HCT116 (cell line): ENCODE data around the gene ISX. TPM values are rescaled to one million over a fixed set of nuclear protein-coding genes. Genes with fewer than 3 reads are reported as not detected.

Source experiments
- ATAC-seq: fragments of 200-7000 bp; cut with Tn5 transposase; 2 replicates; pipeline ENCODE4 v1.9.1; 2020; ENCODE audit warnings: mild to moderate bottlenecking, moderate library complexity
- BruUV-seq: library from RNA; stranded (reverse); fragments of 400-500 nt; replicated peaks from 2 replicates; lab custom pipeline; 2021; lab: Mats Ljungman, UMichigan
- CTCF ChIA-PET: fragments of 300-600 bp; sonication (Branson Sonifier 250); formaldehyde crosslinking; loops from one replicate; lab custom pipeline; 2021; ENCODE audit warnings: antibody characterized with exemption; lab: Charles Lee
- POLR2A ChIA-PET: fragments of 300-600, 350-600 bp; sonication (Branson Sonifier 250); formaldehyde crosslinking; loops from one replicate; lab custom pipeline; 2021; ENCODE audit warnings: antibody characterized with exemption; lab: Charles Lee
- RAD21 ChIA-PET, 2 experiments: fragments of 300-600 bp; sonication (Branson Sonifier 250); formaldehyde crosslinking; loops; one replicate each; lab custom pipeline; 2023; ENCODE audit warnings: low total read pairs in 2 of 2; ENCODE audit not compliant: uncharacterized antibody in 2 of 2, unreplicated experiment in 2 of 2, low non-redundant PET in 1 of 2; lab: Charles Lee
- DNase-seq: peaks from one replicate; pipeline ENCODE4 v3.0.0-alpha.2; 2010; ENCODE audit warnings: low read depth, low spot score
- H2AFZ ChIP-seq: fragments of 200-600 bp; shearing (Covaris generic), sonication (generic); 2 replicates; pipeline ENCODE4 v1.6.1; 2017; ENCODE audit warnings: low read depth, mixed run types, mixed read lengths, antibody characterized with exemption, low read length; ENCODE audit not compliant: poor library complexity, severe bottlenecking
- H3K27ac ChIP-seq: 2 replicates; pipeline ENCODE4 v1.5.1; 2012; ENCODE audit warnings: low read depth, low read length
- H3K27me3 ChIP-seq: fragments of 200-600 bp; sonication (generic); 2 replicates; pipeline ENCODE4 v1.6.1; 2016; ENCODE audit warnings: mixed run types, low read length, mixed read lengths; ENCODE audit not compliant: insufficient read depth
- H3K36me3 ChIP-seq, 2 experiments: fragments of 200-500 bp in 1 of 2; fragments of 200-600 bp in 1 of 2; sonication (Bioruptor generic) in 1 of 2; sonication (generic) in 1 of 2; 2 replicates each; pipeline versions ENCODE4 v1.5.1 to v1.6.1; 2014 to 2016; ENCODE audit warnings: low read length in 2 of 2, inconsistent platforms in 1 of 2, mixed read lengths in 1 of 2, mixed run types in 1 of 2; ENCODE audit not compliant: insufficient read depth in 2 of 2, control insufficient read depth in 1 of 2
- H3K4me1 ChIP-seq, 2 experiments: fragments of 200-600 bp in 1 of 2; sonication (generic) in 1 of 2; 2 replicates each; pipeline versions ENCODE4 v1.5.1 to v1.6.1; 2012 to 2017; ENCODE audit warnings: low read length in 2 of 2, inconsistent platforms in 1 of 2, mild to moderate bottlenecking in 1 of 2, mixed read lengths in 1 of 2, mixed run types in 1 of 2, moderate library complexity in 1 of 2; ENCODE audit not compliant: insufficient read depth in 2 of 2, control insufficient read depth in 1 of 2
- H3K4me2 ChIP-seq: fragments of 200-600 bp; sonication (generic); 2 replicates; pipeline ENCODE4 v1.6.1; 2017; ENCODE audit warnings: mixed run types, low read length, mixed read lengths
- H3K4me3 ChIP-seq, 2 experiments: fragments of 200-600 bp in 1 of 2; sonication (generic) in 1 of 2; replicated peaks in 1 of 2; 2 replicates each; pipeline ENCODE4 v1.5.1; 2011 to 2016; ENCODE audit warnings: low read length in 2 of 2, control low read depth in 1 of 2, low read depth in 1 of 2, mild to moderate bottlenecking in 1 of 2, mixed read lengths in 1 of 2, mixed run types in 1 of 2
- H3K79me2 ChIP-seq: fragments of 200-600 bp; sonication (generic); 2 replicates; pipeline ENCODE4 v1.6.1; 2017; ENCODE audit warnings: mild to moderate bottlenecking, mixed run types, low read length, moderate library complexity, mixed read lengths; ENCODE audit not compliant: insufficient read depth
- H3K9ac ChIP-seq: fragments of 200-600 bp; sonication (generic); 2 replicates; pipeline ENCODE4 v1.6.1; 2016; ENCODE audit warnings: low read length, mixed read lengths
- H3K9me2 ChIP-seq: fragments of 200-600 bp; sonication (generic), shearing (Covaris generic); 2 replicates; pipeline ENCODE4 v1.6.1; 2017; ENCODE audit warnings: mixed run types, mild to moderate bottlenecking, moderate library complexity; ENCODE audit not compliant: insufficient read depth
- H3K9me3 ChIP-seq, 2 experiments: fragments of 200-500 bp in 1 of 2; fragments of 200-600 bp in 1 of 2; sonication (Bioruptor generic) in 1 of 2; sonication (generic) in 1 of 2; 2 replicates each; pipeline ENCODE4 v1.6.1; 2014 to 2017; ENCODE audit warnings: low read length in 2 of 2, mixed read lengths in 2 of 2, inconsistent platforms in 1 of 2, low read depth in 1 of 2, mild to moderate bottlenecking in 1 of 2, mixed run types in 1 of 2, moderate library complexity in 1 of 2; ENCODE audit not compliant: control insufficient read depth in 1 of 2, insufficient read depth in 1 of 2
- H4K20me1 ChIP-seq: fragments of 200-600 bp; sonication (generic), shearing (Covaris generic); 2 replicates; pipeline ENCODE4 v1.6.1; 2017; ENCODE audit warnings: mixed run types, mild to moderate bottlenecking, moderate library complexity; ENCODE audit not compliant: insufficient read depth
- ATF3 ChIP-seq: IDR thresholded peaks from 2 replicates; pipeline ENCODE4 v1.6.1; 2012
- CBX3 ChIP-seq: IDR thresholded peaks from 2 replicates; pipeline ENCODE4 v1.6.1; 2012; ENCODE audit warnings: low read depth
- CEBPB ChIP-seq: IDR thresholded peaks from 2 replicates; pipeline ENCODE4 v1.6.1; 2012; ENCODE audit warnings: low read depth
- EGR1 ChIP-seq: IDR thresholded peaks from 2 replicates; pipeline ENCODE4 v1.6.1; 2012; ENCODE audit warnings: low read depth
- ELF1 ChIP-seq: IDR thresholded peaks from 2 replicates; pipeline ENCODE4 v1.6.1; 2012; ENCODE audit warnings: low read depth, borderline replicate concordance
- EZH2 ChIP-seq: fragments of 200-600 bp; sonication (generic); IDR thresholded peaks from 2 replicates; pipeline ENCODE4 v1.6.1; 2017; ENCODE audit warnings: antibody characterized with exemption, mixed run types
- EZH2phosphoT487 ChIP-seq: fragments of 200-600 bp; IDR thresholded peaks from 2 replicates; pipeline ENCODE4 v1.6.1; 2018; ENCODE audit warnings: antibody characterized with exemption, borderline replicate concordance
- FOSL1 ChIP-seq: IDR thresholded peaks from 2 replicates; pipeline ENCODE4 v1.6.1; 2012; ENCODE audit warnings: low read depth
- JUND ChIP-seq: IDR thresholded peaks from 2 replicates; pipeline ENCODE4 v1.6.1; 2012
- POLR2A ChIP-seq: IDR thresholded peaks from 2 replicates; pipeline ENCODE4 v1.7.0; 2011; ENCODE audit warnings: borderline replicate concordance; ENCODE audit not compliant: insufficient read depth, insufficient read length; ENCODE audit errors: extremely low read depth
- POLR2AphosphoS5 ChIP-seq: IDR thresholded peaks from 2 replicates; pipeline ENCODE4 v1.6.1; 2011; ENCODE audit warnings: mild to moderate bottlenecking, low read depth, low read length, moderate library complexity
- RAD21 ChIP-seq: IDR thresholded peaks from 2 replicates; pipeline ENCODE4 v1.6.1; 2012; ENCODE audit warnings: low read depth, mild to moderate bottlenecking
- SP1 ChIP-seq: IDR thresholded peaks from 2 replicates; pipeline ENCODE4 v1.6.1; 2012; ENCODE audit warnings: low read depth
- SRF ChIP-seq: IDR thresholded peaks from 2 replicates; pipeline ENCODE4 v1.6.1; 2012; ENCODE audit warnings: low read depth
- TCF7L2 ChIP-seq: IDR thresholded peaks from 2 replicates; pipeline ENCODE4 v1.7.0; 2011; ENCODE audit warnings: borderline replicate concordance, inconsistent platforms; ENCODE audit not compliant: insufficient read depth, insufficient read length; ENCODE audit errors: extremely low read depth
- ZBTB33 ChIP-seq: IDR thresholded peaks from 2 replicates; pipeline ENCODE4 v1.6.1; 2011; ENCODE audit warnings: mild to moderate bottlenecking, low read length, moderate library complexity; ENCODE audit not compliant: insufficient replicate concordance; ENCODE audit errors: extremely low read depth
- ZNF274 ChIP-seq: fragments of 200-500 bp; sonication (Bioruptor generic); IDR thresholded peaks from 2 replicates; pipeline ENCODE4 v1.6.1; 2014; ENCODE audit warnings: mild to moderate bottlenecking, low read depth, low read length, inconsistent platforms
- intact Hi-C: fragments of 100-400 bp; cut with micrococcal nuclease; formaldehyde crosslinking; loops from 2 replicates; pipeline ENCODE4 v1.10.0; 2022
- total RNA-seq: library from RNA; stranded (reverse); gene quantifications from one replicate; pipeline ENCODE4 v1.2.1, GENCODE V29; 2021; ENCODE audit not compliant: unreplicated experiment
- TF ChIP-seq, protein P1 (sequence below): IDR thresholded peaks from 2 replicates; pipeline ENCODE4 v1.6.1; 2012
- TF ChIP-seq, protein P2 (sequence below), 3 experiments: fragments of 200-600 bp in 1 of 3; sonication (generic) in 1 of 3; IDR thresholded peaks in 2 of 3; conservative IDR thresholded peaks in 1 of 3; 2 replicates each; pipeline ENCODE4 v1.5.1; 2012 to 2017; ENCODE audit warnings: low read depth in 2 of 3, low read length in 2 of 3, antibody characterized with exemption in 1 of 3, borderline replicate concordance in 1 of 3, control low read depth in 1 of 3, mild to moderate bottlenecking in 1 of 3, mixed read lengths in 1 of 3, mixed run types in 1 of 3, moderate library complexity in 1 of 3; ENCODE audit not compliant: insufficient read depth in 1 of 3

ISX gene
- total RNA-seq, 1 experiment from 2014 or later = not detected

DNA sequence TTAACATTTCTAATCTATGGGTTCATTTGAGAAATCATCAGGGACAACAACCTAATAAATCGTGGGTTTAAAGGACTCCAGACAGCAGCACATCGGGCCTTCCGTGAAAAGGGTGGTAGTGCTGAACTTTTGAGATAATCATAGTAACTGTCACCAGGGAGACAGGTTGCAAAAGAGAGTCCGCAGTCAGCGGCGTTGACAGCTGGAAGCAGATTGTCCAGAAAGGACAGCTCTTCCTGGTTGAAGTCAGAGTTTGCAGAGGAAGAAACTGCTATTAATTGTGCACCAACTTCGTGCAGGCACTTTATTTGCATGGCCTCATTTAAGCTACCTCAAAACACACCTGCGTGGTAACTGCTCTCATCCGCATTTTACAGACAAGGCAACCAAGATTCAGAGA, 20.5 kb upstream of the ISX start:
- Histone ChIP-seq H3K9ac (no peak overlapping the region), H3K27ac (no peak overlapping the region), H3K4me1 (no peaks in the 10 kb centered on the region), H3K27me3 (peaks cover 10% of the 10 kb centered on the region; the same call in 1 of the 2 replicates), H3K79me2 (no peaks in the 10 kb centered on the region), H3K9me2 (no peaks in the 10 kb centered on the region), H3K4me3 (no peak overlapping the region), H3K36me3 (no peaks in the 10 kb centered on the region), H4K20me1 (no peaks in the 10 kb centered on the region), H3K4me2 (no peak overlapping the region), H3K9me3 (no peaks in the 10 kb centered on the region), H2AFZ (no peak overlapping the region)
- CTCF ChIA-PET = no interaction called here
- POLR2A ChIA-PET = no interaction called here
- DNase-seq (no peak), ATAC-seq (no peak)
- intact Hi-C loops = loop anchor here (10.0 kb wide), 1 partner anchor 189 kb away; no protein-coding TSS in a partner anchor
- TF ChIP-seq CBX3 (no peak), EZH2phosphoT487 (no peak), CEBPB (no peak), ELF1 (no peak), TCF7L2 (no peak), SP1 (no peak), EGR1 (no peak), EZH2 (no peak), ZBTB33 (no peak), ZNF274 (no peak), FOSL1 (no peak), RAD21 (no peak), POLR2AphosphoS5 (no peak), POLR2A (no peak), SRF (no peak), ATF3 (no peak), JUND (no peak)
- TF ChIP-seq, protein P1, sequence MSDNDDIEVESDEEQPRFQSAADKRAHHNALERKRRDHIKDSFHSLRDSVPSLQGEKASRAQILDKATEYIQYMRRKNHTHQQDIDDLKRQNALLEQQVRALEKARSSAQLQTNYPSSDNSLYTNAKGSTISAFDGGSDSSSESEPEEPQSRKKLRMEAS = no peak
- TF ChIP-seq, protein P2, sequence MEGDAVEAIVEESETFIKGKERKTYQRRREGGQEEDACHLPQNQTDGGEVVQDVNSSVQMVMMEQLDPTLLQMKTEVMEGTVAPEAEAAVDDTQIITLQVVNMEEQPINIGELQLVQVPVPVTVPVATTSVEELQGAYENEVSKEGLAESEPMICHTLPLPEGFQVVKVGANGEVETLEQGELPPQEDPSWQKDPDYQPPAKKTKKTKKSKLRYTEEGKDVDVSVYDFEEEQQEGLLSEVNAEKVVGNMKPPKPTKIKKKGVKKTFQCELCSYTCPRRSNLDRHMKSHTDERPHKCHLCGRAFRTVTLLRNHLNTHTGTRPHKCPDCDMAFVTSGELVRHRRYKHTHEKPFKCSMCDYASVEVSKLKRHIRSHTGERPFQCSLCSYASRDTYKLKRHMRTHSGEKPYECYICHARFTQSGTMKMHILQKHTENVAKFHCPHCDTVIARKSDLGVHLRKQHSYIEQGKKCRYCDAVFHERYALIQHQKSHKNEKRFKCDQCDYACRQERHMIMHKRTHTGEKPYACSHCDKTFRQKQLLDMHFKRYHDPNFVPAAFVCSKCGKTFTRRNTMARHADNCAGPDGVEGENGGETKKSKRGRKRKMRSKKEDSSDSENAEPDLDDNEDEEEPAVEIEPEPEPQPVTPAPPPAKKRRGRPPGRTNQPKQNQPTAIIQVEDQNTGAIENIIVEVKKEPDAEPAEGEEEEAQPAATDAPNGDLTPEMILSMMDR (IDR thresholded peaks at IDR 0.05 in 2 of 3, conservative IDR thresholded peaks at IDR 0.05 in 1 of 3; ENCODE audit: borderline replicate concordance in 1 of 3, insufficient read depth in 1 of 3, low read depth in 2 of 3, low read length in 2 of 3) = no peak
- BruUV-seq = no TSS peak
- RAD21 ChIA-PET = no interaction called here
